Colonic mucosa (tissue), 4 donors: ENCODE results near the gene WEE1. TPM values are rescaled to one million over a fixed set of nuclear protein-coding genes. Genes with fewer than 3 reads are reported as not detected.

ENCODE experiments used
- DNase-seq: peaks from one replicate; pipeline ENCODE4 v3.0.0-alpha.2; 2020
- H3K27ac ChIP-seq: fragments of 200-600 bp; one replicate; pipeline ENCODE4 v1.8.0; 2021
- H3K27me3 ChIP-seq: fragments of 200-600 bp; one replicate; pipeline ENCODE4 v1.8.0; 2021
- H3K36me3 ChIP-seq: fragments of 200-600 bp; one replicate; pipeline ENCODE4 v1.8.0; 2021
- H3K4me1 ChIP-seq: fragments of 200-600 bp; one replicate; pipeline ENCODE4 v1.8.0; 2021; ENCODE audit warnings: mild to moderate bottlenecking
- H3K4me3 ChIP-seq: fragments of 200-600 bp; one replicate; pipeline ENCODE4 v1.8.0; 2021
- H3K9ac ChIP-seq, 2 donors: one replicate each; pipeline ENCODE4 v1.7.0; 2013; ENCODE audit warnings: control low read depth in 2 of 2, low read depth in 2 of 2, low read length in 2 of 2
- H3K9me3 ChIP-seq: fragments of 200-600 bp; one replicate; pipeline ENCODE4 v1.8.0; 2021
- CTCF ChIP-seq: fragments of 200-600 bp; IDR thresholded peaks from one replicate; pipeline ENCODE4 v1.8.0; 2022; ENCODE audit warnings: antibody characterized with exemption, mild to moderate bottlenecking
- intact Hi-C: fragments of 100-400 bp; cut with DNase I; formaldehyde crosslinking; loops from one replicate; pipeline ENCODE4 v1.14.1; 2022
- total RNA-seq, 2 donors: library from RNA; stranded (reverse); fragmentation: NEBNext Ultra II Directional in 1 of 2; extraction: Animal tissue kit (Norgen Biotek cat#: 25700) in 1 of 2; gene quantifications; one replicate each; pipeline ENCODE4 v1.2.1, GENCODE V29; 2021
- donor health status: healthy.
- donor health status: DM: no; HTN: no; CAD: no.
- donor health status: DM: no; HTN: no; CAD: no.

WEE1 gene
- total RNA-seq, 2 donors from 2014 or later: 27.8 to 37.9 TPM

DNA sequence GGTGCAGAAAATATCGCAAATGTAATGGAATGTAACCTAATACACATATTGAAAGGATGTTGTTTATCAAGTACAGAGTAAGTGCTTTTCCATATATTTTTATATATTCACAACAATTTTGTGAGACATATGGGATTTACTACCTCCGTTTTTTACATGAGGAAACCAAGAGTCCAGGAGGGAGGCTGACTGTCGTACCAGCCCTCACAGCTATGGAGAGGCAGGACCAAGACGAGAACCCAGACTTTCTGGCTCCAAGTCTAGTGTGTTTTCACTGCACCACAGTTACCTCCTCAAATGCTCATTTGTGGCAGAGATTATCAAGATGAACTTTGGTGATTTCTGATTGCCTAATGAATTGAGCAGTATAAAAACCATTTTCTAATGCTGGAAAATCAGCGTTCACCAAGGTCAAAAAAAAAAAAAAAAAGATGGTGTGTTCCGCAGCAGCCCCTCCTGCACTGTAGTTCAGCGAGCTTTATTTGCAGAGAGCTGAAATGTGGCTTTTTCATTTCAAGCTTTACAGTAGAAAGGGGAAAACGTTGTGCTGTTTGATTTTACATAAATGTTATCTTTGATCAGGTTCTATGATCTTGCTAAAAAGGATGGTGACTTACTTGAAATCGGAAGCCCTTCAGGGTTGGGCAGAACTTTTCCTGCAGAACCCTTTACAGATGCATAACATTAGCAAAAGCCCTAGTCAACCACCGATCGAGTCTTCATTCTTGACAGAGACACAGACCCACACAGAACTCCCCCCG, 44.7 kb upstream of the WEE1 start:
- H3K36me3 ChIP-seq: no peaks in the 10 kb centered on the region
- intact Hi-C loops: loop anchor here (10.0 kb wide), 1 partner anchor 46 kb away; the partner anchor contains the start of gene WEE1
- no peak for DNase-seq
- peaks cover 5% of the 10 kb centered on the region for H3K4me1 ChIP-seq
- H3K27me3 ChIP-seq: no peaks in the 10 kb centered on the region
- TF ChIP-seq CTCF: no peak
- peak overlapping the region; percentile 6 for H3K27ac ChIP-seq
- H3K9me3 ChIP-seq: no peaks in the 10 kb centered on the region
- no peak overlapping the region for H3K4me3 ChIP-seq
- peak overlapping the region in 1 of 2 donors; percentile 59 for H3K9ac ChIP-seq

DNA sequence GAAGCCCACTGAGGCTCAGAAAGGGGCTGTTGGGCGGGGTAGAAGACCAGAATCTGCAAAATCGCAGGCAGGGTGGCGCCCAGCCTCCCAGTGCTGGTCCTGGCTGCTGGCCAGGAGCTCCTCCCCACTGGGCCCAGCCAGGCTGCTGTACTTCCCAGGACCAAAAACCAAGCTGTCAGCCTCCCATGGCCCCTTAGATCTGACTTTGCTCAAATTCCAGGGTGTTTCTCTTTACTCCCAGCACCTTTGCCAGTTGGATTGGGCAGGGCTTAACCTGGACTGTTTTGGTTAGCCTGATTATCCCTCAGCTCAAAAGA, 44.2 kb upstream of the WEE1 start:
- TF ChIP-seq CTCF: no peak
- Histone ChIP-seq H3K4me1 (peaks cover 5% of the 10 kb centered on the region), H3K27ac (peak overlapping the region; percentile 13), H3K4me3 (no peak overlapping the region), H3K9ac (peak overlapping the region in 1 of 2 donors; percentile 59), H3K9me3 (no peaks in the 10 kb centered on the region), H3K36me3 (no peaks in the 10 kb centered on the region), H3K27me3 (no peaks in the 10 kb centered on the region)
- intact Hi-C loops: loop anchor here (10.0 kb wide), 1 partner anchor 46 kb away; the partner anchor contains the start of gene WEE1
- peak; percentile 68 for DNase-seq

GRCh38 chr11:9530020-9530621, 43.3 kb upstream of the WEE1 start:
- intact Hi-C loops: loop anchor here (5.0 to 10.0 kb wide), 2 partner anchors 82 to 225 kb away; no protein-coding TSS in a partner anchor
- Histone ChIP-seq H3K36me3 (no peaks in the 10 kb centered on the region), H3K27ac (no peak overlapping the region), H3K27me3 (no peaks in the 10 kb centered on the region), H3K9ac (peak overlapping the region in 1 of 2 donors; percentile 59), H3K9me3 (no peaks in the 10 kb centered on the region), H3K4me3 (no peak overlapping the region), H3K4me1 (peaks cover 5% of the 10 kb centered on the region)
- TF ChIP-seq CTCF: no peak
- no peak for DNase-seq

GRCh38 chr11:9530901-9531625, 42.4 kb upstream of the WEE1 start:
- Histone ChIP-seq H3K27me3 (no peaks in the 10 kb centered on the region), H3K9me3 (no peaks in the 10 kb centered on the region), H3K36me3 (no peaks in the 10 kb centered on the region), H3K27ac (no peak overlapping the region), H3K4me3 (no peak overlapping the region), H3K9ac (no peak overlapping the region), H3K4me1 (peaks cover 5% of the 10 kb centered on the region)
- DNase-seq: peak; percentile 71
- intact Hi-C loops: loop anchor here (5.0 to 10.0 kb wide), 2 partner anchors 81 to 224 kb away; no protein-coding TSS in a partner anchor
- TF ChIP-seq CTCF: no peak

DNA sequence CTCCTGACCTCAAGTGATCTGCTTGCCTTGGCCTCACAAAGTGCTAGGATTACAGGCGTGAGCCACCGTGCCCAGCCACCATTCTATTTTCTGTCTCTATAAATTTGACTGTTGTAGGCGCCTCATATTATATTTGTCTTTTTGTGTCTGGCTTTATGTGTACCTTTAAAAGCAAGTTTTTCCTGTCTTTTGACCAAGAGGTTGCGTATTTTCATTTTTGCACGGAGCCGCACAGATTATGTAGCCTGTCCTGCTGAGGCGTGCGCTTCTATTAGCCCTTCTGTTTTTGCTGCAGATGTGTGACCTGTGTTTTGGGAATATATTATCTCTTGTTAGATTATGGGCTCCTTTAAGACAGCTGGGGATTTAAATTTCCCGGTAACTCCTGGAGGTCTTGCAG, 40.4 kb upstream of the WEE1 start:
- no peak for TF ChIP-seq CTCF
- Histone ChIP-seq H3K9me3 (no peaks in the 10 kb centered on the region), H3K4me1 (no peaks in the 10 kb centered on the region), H3K36me3 (no peaks in the 10 kb centered on the region), H3K9ac (no peak overlapping the region), H3K27ac (no peak overlapping the region), H3K27me3 (no peaks in the 10 kb centered on the region), H3K4me3 (no peak overlapping the region)
- intact Hi-C loops: loop anchor here (5.0 to 10.0 kb wide), 2 partner anchors 79 to 222 kb away; no protein-coding TSS in a partner anchor
- DNase-seq: no peak
